ENCODE data around the gene GBGT1.

Gene GBGT1

DNA sequence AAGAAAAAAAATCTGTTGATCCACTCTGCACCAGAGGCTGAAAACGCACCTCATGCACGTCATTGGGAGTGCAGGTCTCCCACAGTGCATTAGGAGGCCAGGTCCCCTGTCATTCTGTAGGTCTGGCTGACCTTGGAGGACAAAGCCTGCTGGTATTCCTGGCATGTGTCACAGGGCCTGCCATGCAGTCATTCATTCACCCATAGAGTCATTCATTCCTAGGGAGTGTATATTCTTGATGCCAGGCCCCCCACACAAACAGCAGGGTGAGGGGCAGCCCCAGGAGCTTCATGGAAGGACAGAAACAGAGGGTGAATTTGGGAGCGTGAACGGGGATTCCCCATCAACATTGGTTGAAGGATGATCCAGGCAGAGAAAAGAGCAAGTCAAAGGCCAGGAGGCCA lies 2.2 kb downstream of the GBGT1 start:
- no peak overlapping the region for H3K9ac ChIP-seq (ENCODE audit: low read length)
- H3K4me3 ChIP-seq (ENCODE audit: low read length) = no peak overlapping the region
- H4K20me1 ChIP-seq (ENCODE audit: insufficient read depth, low read length) = no peaks in the 10 kb centered on the region
- no peak overlapping the region for H3K27ac ChIP-seq (ENCODE audit: low read length)
- TF ChIP-seq EZH2phosphoT487 (IDR thresholded peaks at IDR 0.05; ENCODE audit: low read depth) = no peak
- TF ChIP-seq, protein P1, sequence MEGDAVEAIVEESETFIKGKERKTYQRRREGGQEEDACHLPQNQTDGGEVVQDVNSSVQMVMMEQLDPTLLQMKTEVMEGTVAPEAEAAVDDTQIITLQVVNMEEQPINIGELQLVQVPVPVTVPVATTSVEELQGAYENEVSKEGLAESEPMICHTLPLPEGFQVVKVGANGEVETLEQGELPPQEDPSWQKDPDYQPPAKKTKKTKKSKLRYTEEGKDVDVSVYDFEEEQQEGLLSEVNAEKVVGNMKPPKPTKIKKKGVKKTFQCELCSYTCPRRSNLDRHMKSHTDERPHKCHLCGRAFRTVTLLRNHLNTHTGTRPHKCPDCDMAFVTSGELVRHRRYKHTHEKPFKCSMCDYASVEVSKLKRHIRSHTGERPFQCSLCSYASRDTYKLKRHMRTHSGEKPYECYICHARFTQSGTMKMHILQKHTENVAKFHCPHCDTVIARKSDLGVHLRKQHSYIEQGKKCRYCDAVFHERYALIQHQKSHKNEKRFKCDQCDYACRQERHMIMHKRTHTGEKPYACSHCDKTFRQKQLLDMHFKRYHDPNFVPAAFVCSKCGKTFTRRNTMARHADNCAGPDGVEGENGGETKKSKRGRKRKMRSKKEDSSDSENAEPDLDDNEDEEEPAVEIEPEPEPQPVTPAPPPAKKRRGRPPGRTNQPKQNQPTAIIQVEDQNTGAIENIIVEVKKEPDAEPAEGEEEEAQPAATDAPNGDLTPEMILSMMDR (IDR thresholded peaks at IDR 0.05; ENCODE audit: low read depth, low read length) = no peak
- 0 out of 2 replicates have a peak, but pooled peaks cover 5% of the 10 kb centered on the region for H3K27me3 ChIP-seq (ENCODE audit: low read depth, low read length)
- H3K4me1 ChIP-seq (ENCODE audit: low read length) = peaks cover 12% of the 10 kb centered on the region; the same call in 1 of the 2 replicates
- no peaks in the 10 kb centered on the region for H3K36me3 ChIP-seq (replicated peaks; ENCODE audit: low read depth, low read length)
- no peak overlapping the region for H3K4me2 ChIP-seq (ENCODE audit: low read length)
- no peaks in the 10 kb centered on the region for H3K9me3 ChIP-seq (ENCODE audit: insufficient read depth, low read length)
- no peaks in the 10 kb centered on the region for H3K79me2 ChIP-seq (ENCODE audit: low read length)
- H2AFZ ChIP-seq (ENCODE audit: low read depth, low read length) = no peak overlapping the region

DNA sequence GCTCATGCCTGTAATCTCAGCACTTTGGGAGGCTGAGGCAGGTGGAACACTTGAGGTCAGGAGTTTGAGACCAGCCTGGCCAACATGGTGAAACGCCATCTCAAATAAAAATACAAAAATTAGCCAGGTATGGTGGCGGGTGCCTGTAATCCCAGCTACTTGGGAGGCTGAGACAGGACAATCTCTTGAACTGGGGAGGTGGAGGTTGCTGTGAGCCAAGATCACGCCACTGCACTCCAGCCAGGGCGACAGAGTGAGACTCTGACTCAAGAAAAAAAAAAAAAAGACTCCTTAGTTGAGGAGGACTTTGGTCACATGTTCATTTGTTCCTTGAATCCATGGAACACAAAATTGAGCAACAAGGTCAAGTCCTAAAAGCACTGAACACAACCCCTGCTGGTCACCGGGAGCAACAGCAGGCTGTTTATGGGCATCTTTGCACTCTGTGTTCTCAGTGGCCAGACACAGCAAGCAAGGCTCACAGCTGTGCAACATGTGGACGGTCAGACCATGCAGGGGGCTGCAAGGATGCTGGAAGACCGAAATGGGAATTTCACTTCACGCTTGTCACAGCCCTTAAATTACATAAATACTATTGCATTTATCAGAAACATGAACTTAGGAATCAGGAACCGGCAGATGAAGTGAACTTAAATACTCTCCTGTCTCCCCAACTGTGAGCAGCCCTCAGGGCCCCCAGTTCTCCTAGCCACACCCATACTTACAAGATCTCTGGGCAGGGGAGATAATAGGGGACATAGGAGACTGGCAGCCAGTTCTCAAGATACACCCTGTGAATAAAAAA lies 2.8 kb downstream of the GBGT1 start:
- Histone ChIP-seq H3K79me2 (ENCODE audit: low read length) (no peaks in the 10 kb centered on the region), H3K36me3 (replicated peaks; ENCODE audit: low read depth, low read length) (no peaks in the 10 kb centered on the region), H3K27me3 (ENCODE audit: low read depth, low read length) (0 out of 2 replicates have a peak, but pooled peaks cover 5% of the 10 kb centered on the region), H3K27ac (ENCODE audit: low read length) (no peak overlapping the region), H2AFZ (ENCODE audit: low read depth, low read length) (no peak overlapping the region), H3K4me3 (ENCODE audit: low read length) (no peak overlapping the region), H3K4me2 (ENCODE audit: low read length) (no peak overlapping the region), H3K9me3 (ENCODE audit: insufficient read depth, low read length) (no peaks in the 10 kb centered on the region), H3K4me1 (ENCODE audit: low read length) (peaks cover 12% of the 10 kb centered on the region; the same call in 1 of the 2 replicates), H3K9ac (ENCODE audit: low read length) (no peak overlapping the region), H4K20me1 (ENCODE audit: insufficient read depth, low read length) (no peaks in the 10 kb centered on the region)
- TF ChIP-seq, protein P1 (IDR thresholded peaks at IDR 0.05; ENCODE audit: low read depth, low read length) = peak; percentile 52
- TF ChIP-seq EZH2phosphoT487 (IDR thresholded peaks at IDR 0.05; ENCODE audit: low read depth) = no peak

DNA sequence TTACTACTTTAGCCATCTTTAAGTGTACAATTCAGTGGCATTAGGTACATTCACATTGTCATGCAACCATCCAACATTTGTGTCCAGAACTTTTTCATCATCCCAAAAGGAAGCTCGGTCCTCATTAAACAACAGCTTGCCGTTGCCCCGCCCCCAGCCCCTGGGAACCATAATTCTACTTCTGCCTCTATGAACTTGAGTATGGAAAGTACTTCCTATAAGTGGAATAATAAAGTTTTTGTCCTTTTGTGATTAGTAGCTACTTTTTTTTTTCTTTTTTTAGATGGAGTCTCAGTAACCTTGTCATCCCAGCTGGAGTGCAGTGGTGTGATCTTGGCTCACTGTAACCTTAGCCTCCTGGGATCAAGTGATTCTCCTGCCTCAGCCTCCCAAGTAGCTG lies 5.0 kb downstream of the GBGT1 start:
- Histone ChIP-seq H3K27me3 (ENCODE audit: low read depth, low read length) (no peaks in the 10 kb centered on the region), H3K27ac (ENCODE audit: low read length) (no peak overlapping the region), H4K20me1 (ENCODE audit: insufficient read depth, low read length) (no peaks in the 10 kb centered on the region), H3K36me3 (replicated peaks; ENCODE audit: low read depth, low read length) (no peaks in the 10 kb centered on the region), H3K4me3 (ENCODE audit: low read length) (no peak overlapping the region), H3K9me3 (ENCODE audit: insufficient read depth, low read length) (no peaks in the 10 kb centered on the region), H3K79me2 (ENCODE audit: low read length) (no peaks in the 10 kb centered on the region), H2AFZ (ENCODE audit: low read depth, low read length) (no peak overlapping the region), H3K4me1 (ENCODE audit: low read length) (peaks cover 8% of the 10 kb centered on the region; the same call in 1 of the 2 replicates), H3K9ac (ENCODE audit: low read length) (no peak overlapping the region), H3K4me2 (ENCODE audit: low read length) (no peak overlapping the region)
- no peak for TF ChIP-seq EZH2phosphoT487 (IDR thresholded peaks at IDR 0.05; ENCODE audit: low read depth)
- TF ChIP-seq, protein P1 (IDR thresholded peaks at IDR 0.05; ENCODE audit: low read depth, low read length) = no peak

DNA sequence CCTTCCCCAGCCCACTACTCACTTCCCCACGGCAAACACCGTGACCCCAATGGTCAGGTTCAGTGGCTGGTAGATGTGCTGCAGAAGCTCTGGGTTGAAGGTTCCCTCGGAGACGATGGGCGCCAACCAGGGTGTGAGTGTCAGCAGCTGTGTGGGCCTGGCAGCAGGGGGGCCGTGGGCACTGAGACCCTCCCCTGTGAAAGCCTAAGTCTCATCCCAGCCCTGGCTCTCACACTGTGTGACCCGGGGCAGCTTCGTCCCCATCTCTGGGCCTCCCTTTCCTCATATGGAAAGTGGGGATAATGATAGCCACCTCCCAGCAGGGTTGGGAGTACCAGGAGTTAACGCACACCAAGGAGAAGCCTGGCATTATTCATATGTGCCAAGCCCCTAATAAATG lies 8.6 kb downstream of the GBGT1 start:
- Histone ChIP-seq H3K4me1 (ENCODE audit: low read length) (no peaks in the 10 kb centered on the region), H2AFZ (ENCODE audit: low read depth, low read length) (no peak overlapping the region), H3K4me3 (ENCODE audit: low read length) (no peak overlapping the region), H3K9ac (ENCODE audit: low read length) (no peak overlapping the region), H3K79me2 (ENCODE audit: low read length) (no peaks in the 10 kb centered on the region), H3K9me3 (ENCODE audit: insufficient read depth, low read length) (no peaks in the 10 kb centered on the region), H3K27me3 (ENCODE audit: low read depth, low read length) (no peaks in the 10 kb centered on the region), H4K20me1 (ENCODE audit: insufficient read depth, low read length) (no peaks in the 10 kb centered on the region), H3K36me3 (replicated peaks; ENCODE audit: low read depth, low read length) (no peaks in the 10 kb centered on the region), H3K4me2 (ENCODE audit: low read length) (no peak overlapping the region), H3K27ac (ENCODE audit: low read length) (no peak overlapping the region)
- TF ChIP-seq, protein P1 (IDR thresholded peaks at IDR 0.05; ENCODE audit: low read depth, low read length) = no peak
- no peak for TF ChIP-seq EZH2phosphoT487 (IDR thresholded peaks at IDR 0.05; ENCODE audit: low read depth)
